HG02885 (cell line): ENCODE results near the gene CROCC2.

Source experiments
- ATAC-seq: cut with Tn5 transposase; IDR thresholded peaks from one replicate; pipeline ENCODE4 v1.9.1; 2021; ENCODE audit warnings: mild to moderate bottlenecking; ENCODE audit not compliant: unreplicated experiment, poor library complexity

Gene CROCC2

GRCh38 chr2:240904216-240905175 lies 1.6 kb upstream of the CROCC2 start:
- ATAC-seq, result no peak

GRCh38 chr2:240905176-240905781 lies 857 bp upstream of the CROCC2 start:
- no peak for ATAC-seq

GRCh38 chr2:240906911-240907590 lies 915 bp downstream of the CROCC2 start:
- ATAC-seq, result no peak

DNA sequence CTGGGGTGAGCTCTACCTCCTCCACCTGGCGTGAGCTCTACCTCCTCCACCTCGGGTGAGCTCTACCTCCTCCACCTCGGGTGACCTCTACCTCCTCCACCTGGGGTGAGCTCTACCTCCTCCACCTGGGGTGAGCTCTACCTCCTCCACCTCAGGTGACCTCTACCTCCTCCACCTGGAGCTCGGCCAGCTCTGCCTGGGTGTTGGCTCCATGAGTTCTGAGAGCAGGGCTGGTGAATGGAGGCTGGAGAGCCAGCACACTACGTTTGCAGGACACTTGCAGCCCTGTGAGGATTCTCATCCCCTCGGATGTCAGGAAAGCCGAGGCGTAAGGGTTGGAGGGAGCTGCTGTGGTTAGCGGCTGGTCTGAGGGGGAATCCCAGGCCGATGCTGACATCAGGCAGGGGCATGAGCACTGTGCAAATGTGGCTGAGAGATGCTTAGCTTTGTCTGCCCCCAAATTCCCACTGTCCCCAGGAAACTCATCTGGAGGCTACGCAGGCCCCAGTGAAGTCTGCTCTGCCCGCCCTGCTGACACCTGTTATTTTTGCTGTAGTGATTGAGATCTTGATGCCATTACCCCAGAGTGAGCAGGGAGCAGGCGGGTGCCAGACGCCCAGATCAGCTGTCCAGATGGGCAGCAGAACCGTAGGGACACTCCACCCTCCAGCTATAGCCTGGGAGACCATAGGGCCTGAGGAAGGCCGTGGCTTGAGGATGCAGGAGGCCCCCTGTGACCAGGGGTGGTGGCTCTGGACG lies 3.3 kb downstream of the CROCC2 start:
- no peak for ATAC-seq

GRCh38 chr2:240911641-240912265 lies 5.6 kb downstream of the CROCC2 start:
- ATAC-seq, result no peak

GRCh38 chr2:240912878-240913809 lies 7.0 kb downstream of the CROCC2 start:
- no peak for ATAC-seq

DNA sequence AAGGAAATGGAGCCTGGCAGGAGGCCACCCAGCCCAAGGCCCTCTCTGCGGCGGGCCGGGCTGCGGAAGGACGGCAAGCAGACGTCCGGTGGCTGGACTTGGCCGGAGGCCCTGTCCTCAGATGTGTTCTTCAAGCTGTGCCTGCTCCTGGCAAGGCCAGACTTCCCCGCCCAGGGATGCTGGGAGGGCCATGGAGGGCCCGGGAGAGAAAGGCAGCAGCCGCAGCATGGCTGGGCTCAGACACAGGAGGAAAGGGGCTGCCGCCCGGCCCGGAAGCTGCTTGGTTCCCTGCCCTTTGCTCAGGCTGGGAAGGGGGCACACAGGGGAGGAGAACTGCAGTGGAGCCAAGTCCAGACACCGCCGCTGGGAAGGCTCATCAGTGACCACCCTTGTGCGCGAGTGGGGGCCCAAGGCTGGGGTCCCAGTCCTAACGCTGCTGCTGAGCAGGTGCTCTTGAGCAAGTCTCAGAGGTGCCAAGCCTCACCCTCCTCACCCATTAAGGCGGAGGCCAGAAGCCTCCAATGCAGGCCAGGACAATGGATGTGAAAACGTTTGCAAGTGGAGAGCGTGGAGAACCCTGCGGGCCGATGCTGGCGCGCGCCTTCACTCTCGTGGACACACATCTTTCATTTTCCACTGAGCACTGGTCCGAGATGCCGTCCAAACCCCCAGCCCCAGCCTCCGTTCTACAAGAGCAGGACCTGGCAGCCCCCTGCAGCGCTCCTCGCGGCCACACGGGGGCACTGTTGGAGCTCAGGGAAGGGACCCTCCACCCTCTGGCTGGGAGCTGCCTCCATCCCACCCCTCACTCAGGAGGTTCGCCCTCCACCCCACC lies 7.9 kb downstream of the CROCC2 start:
- ATAC-seq, result no peak

DNA sequence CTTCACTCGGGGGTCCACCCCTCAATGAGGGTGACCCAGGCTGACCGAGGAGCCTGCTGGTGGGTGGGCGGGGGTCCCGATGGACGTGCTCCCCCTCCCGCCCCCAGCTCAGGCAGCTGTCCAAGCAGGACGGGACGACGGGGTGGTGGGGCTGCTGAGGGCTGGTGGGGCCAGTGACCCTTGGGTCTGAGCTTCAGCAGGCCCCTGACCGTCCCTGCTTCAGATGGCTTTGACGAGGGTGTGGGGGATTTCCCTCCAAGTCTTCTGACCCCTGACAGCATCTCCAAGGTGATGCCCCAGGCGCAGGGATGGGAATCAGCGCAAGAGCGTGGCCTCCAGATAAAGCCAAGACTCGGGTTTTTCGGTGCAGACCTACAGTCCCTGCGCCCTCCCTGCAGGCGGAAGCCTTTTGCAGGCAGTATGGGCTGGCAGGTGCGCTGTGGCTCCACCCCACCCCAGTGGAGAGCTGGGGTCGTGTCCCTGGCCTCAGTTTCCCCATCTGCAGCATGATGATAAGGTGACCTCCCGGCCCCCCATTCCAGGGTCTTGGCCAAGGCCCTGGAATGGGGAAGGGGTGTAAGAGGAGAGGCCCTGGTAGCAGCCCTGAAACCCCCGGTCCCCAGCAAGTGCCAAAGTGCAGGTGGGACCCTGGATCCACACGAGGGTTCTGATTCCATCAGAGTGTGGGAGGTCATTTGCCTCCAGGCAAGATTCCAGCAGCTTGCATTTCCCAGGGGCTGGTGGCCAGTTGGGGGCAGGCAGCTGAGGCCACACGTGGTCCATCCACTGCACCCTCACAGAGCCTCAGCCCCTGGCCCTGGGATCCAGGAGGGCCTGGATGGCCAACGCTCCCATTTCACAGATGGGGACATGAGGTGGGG lies 8.7 kb downstream of the CROCC2 start:
- no peak for ATAC-seq

- ATAC-seq, result no peak
Observed at GRCh38 chr2:240915526-240916341, 9.6 kb downstream of the CROCC2 start.

DNA sequence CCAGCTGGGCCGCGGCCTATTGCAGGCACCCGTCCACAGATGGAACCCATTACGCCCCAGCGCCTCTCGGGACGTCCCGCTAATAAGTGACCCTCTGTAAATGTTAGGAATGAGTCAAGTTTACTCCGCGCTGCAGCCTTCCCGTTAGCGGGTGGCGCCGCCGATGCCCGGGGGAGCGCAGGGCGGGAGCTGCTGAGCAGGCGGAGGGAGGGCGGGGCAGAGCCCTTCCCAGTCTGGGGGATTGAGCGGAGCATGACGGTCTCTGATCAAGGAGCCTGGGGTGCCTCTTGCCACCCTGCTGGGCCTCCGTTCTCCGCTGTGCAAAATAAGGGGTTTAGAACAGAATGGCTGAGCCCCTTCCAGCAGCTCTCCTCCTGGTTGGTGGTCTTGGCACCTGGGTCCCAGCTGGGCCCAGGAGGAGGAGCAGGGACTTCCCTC lies 10.5 kb downstream of the CROCC2 start:
- ATAC-seq, result no peak

DNA sequence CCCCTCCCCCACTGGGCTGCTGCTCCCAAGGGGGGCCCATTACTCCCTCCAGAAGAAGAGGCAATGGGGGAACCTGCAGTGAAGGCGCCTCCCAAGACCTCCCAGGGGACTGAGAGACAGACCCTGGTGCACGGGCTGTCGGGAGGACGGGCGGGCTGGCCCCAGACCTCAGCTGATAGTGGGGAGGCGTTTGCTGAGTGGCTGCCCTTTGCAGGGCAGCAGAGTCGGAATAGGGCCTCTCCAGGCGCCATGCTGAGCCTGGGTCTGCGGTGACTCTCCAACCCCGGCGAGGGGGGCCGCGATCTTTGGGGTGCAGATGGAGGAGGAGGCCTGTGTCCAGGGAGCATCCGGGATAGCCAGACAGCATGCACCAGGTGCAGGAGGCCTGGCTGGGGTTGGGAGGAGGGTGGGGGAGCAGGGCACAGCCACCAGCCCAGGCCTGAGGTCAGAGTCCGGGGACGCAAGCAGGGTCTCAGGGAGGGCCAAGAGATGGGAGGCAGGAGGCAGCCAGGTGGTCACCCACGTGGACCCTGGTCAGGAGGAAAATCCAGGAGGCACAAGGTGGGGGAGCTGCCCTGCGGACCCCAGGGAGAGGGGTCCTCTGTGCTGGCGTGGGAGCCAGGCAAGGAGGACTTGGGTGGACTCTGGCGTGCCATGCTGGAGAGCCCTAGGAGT lies 11.0 kb downstream of the CROCC2 start:
- ATAC-seq, result no peak

GRCh38 chr2:240917684-240918257 lies 11.6 kb downstream of the CROCC2 start:
- ATAC-seq, result no peak

- no peak for ATAC-seq
Observed at GRCh38 chr2:240918258-240919091, 12.3 kb downstream of the CROCC2 start.

GRCh38 chr2:240919161-240919781 lies 13.1 kb downstream of the CROCC2 start:
- ATAC-seq, result no peak
